ENCODE measurements around the gene COA8.

COA8 gene

DNA sequence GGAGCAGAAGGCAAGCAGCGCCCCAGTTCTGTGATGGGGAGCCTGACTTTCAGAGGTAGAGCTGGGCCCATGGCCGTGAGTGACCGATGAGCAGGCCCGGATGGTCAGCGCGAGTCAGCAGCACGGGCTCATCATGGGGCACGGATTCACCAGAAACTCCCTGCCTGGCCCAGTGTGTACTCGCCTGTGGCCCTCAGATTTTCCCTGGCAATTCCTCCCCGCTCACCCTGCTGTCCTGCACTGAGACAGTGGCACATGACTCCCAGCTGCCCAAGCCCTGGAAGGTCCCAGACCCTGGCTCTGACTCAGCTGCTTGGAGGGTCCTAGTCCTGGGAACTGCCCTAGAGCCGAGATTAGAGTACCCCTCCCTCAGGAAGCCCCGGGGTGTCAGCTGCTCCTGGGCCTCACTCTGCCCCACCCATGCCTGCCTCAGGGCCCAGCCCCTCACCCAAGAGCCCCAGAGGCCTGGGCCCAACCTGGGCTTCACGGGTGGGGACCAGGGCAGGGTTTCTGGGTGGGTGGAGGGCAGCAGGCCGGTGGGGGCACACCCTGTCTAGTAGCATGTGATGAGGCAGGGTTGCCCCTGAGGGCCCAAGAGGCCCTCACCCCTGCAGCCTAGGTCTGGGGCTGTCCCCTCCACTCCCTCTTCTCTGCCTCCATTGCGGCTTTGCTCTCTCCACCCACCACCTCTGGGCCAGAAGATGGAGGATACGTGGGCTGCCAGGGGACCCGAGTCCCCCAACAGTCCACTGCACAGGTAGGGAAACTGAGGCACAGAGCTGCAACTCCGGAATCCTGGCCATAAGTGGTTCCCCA, 25.4 kb upstream of the COA8 start:
- no peak for DNase-seq (ENCODE audit: low read depth)

DNA sequence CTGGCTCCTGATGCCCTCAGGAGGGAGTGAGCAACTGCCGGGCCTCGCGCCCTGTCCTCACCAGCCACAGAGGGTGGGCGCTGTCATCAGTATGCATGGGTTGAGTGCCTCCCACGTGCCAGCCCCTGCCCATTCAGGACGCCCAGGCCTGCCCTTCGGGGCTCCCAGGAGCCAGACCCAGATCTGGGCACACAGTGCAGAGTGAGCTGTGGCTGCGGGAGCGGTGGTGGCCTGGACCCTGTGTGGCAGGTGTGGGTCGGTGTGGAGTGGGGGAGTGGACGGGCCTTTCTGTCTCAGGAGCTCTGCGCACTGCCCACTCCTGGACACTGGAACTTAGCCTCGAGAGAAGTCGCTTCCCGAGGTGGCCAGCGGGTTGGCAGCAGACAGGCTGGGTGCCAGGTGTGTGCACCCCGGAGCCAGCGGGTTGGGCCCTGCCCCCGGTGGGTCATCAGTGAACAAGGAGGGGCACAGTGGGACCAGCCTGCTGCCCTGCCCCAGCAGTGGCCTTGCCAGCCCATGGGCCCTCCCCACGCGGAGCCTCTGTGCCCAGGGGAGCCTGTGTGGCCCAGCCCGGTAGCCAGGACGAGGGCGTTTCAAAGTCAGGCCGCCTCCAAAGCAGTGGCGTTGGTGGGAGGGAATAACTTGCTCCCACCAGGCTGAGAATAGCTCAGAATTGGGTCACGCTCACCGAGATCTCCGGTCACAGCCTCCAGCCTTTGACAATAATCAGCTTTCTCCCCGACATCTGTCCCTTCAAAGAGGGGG, 24.3 kb upstream of the COA8 start:
- no peak for DNase-seq (ENCODE audit: low read depth)

- DNase-seq (ENCODE audit: low read depth) = no peak
Measured at GRCh38 chr14:103539056-103539825, 23.5 kb upstream of the COA8 start.

DNA sequence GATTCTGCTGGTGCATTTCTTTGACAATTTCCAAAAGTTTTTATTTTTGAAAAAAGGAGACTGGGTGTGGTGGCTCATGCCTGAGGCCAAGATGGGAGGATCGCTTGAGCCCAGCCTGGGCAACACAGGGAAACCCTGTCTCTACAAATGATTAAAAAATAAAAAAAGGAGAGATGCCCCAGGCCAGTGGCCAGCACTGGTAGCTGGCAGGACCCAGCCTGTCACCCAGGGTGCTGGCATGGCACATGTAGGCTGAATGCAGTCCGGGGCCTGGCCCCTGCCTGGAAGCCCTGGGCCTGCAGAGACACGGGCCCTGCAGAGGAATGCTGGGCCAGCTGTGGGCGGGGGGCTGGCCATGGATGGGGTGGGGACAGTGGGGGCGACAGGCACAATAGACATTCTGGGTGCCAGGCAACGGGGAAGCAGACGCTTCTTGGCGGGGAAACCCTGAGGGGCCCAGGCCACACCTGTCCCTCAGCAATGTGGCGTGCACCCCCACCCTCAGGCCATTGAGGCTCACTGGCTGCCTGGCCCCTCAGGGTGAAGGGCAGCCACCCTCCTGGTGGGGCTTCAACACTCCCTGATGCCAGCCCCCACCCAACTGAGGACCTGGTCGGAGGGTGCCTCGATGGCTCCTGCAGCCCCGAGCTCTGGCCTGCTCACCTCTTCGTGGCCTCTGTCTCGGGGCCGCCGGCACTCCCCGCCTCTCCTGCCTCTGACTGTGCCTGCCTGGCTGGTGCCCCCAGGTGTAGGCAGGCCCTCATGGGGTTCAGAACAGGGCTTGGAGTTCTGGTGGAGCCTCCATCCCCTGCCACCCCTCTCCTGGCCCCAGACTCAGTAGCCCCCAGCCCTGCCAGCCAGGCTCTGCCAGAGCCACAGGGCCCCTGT, 21.7 kb upstream of the COA8 start:
- no peak for DNase-seq (ENCODE audit: low read depth)

DNA sequence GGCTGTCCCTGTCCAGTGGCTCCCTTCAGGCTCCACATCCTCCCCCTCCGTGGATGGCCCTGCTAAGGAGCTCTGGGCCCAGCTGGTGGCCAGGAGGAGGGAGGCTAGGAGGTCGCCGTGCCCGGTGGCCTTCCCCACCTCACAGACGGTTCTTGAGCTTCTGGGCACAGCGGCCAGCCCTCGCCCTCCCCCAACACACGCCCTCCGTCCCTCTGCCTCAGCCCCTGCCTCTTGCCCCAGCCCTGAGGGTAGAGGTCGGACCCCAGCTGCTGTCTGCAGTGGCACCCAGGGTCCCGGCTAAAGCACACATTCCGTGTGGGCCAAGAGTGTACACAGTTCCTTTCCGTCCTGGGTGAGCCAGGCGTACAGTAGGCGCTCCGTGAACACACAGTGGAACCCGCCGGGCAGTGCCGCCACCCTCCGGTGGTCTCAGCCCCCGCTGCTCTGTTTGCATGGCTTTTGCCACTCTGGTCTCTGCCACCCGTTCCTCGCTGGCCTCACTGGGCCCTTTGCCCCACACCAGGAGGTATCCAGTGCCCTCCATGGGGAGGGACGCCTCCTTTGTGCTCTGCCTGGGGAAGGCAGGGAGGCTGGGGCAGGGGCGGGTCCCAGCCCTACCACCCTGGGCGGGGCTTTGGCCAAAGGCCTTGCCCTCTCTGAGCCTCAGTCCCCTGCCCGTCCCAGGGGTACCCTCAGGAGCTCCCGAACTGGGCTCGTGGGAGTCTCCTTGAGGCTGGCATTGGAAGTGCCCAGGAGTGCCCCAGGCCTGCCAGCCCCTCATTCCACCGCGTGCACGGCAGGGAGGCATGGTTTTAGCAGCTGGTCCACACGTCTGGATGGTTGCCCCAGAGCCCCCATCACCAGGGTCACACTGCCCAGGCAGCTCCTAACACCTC, 20.8 kb upstream of the COA8 start:
- no peak for DNase-seq (ENCODE audit: low read depth)

GRCh38 chr14:103542605-103543088, 20.1 kb upstream of the COA8 start:
- no peak for DNase-seq (ENCODE audit: low read depth)

DNA sequence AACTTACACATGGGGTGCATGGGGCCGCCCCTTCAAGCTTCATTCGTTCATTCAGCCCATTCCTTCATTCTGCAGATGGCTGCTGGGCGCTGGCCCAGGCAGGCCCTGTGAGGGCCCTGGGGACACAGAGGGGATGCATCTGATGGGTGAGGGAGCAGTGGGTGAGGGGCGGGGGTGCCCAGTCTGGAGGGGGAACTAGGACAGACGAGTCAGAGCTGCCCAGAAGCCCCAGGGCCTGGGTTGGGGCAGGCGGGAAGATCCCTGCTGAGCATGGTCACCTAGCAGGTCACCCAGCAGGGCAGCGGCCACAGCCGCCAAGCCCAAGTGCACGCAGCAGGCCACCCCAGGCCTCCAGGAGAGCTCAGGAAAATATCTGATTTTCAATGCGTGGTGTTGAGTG, 19.6 kb upstream of the COA8 start:
- no peak for DNase-seq (ENCODE audit: low read depth)

GRCh38 chr14:103543721-103544387, 18.9 kb upstream of the COA8 start:
- DNase-seq (ENCODE audit: low read depth) = no peak

- DNase-seq (ENCODE audit: low read depth) = no peak
Measured at GRCh38 chr14:103544388-103545218, 18.2 kb upstream of the COA8 start.

GRCh38 chr14:103545219-103545914, 17.4 kb upstream of the COA8 start:
- no peak for DNase-seq (ENCODE audit: low read depth)

DNA sequence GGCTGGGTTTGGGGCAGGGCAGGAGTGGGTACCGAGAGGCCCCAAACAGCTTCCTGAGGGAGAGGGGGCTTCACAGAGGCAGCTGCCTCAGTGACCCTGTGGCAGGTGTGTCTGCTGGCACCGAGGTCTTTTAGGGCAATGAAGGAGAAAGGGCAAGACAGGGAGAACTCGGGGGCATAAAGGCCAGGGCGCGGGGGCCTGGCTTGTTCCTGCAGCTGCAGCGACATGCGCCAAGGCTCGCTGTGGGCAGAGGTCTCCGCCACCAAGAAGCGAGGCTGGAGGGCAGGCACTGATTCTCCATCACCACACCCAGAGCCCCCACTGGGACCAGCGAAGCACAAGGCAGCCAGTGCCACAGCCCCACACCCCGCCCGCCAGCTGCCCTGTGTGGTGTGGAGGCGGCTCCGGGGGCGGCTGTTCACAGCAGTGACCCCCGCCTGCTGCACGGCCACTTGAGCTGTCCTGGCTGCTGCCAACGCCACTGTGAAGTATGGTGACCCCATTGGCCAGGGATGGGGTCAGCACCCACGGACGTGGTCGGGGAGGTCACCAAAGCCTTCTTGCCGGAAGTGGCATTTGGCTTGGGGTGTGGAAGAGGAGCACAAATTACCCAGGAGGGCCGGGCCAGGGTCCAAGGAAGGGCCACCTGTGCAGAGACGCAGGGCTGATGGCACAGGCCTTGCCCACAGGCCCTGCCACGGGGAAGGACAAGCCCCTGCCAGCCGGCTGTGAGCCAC, 16.7 kb upstream of the COA8 start:
- no peak for DNase-seq (ENCODE audit: low read depth)

DNA sequence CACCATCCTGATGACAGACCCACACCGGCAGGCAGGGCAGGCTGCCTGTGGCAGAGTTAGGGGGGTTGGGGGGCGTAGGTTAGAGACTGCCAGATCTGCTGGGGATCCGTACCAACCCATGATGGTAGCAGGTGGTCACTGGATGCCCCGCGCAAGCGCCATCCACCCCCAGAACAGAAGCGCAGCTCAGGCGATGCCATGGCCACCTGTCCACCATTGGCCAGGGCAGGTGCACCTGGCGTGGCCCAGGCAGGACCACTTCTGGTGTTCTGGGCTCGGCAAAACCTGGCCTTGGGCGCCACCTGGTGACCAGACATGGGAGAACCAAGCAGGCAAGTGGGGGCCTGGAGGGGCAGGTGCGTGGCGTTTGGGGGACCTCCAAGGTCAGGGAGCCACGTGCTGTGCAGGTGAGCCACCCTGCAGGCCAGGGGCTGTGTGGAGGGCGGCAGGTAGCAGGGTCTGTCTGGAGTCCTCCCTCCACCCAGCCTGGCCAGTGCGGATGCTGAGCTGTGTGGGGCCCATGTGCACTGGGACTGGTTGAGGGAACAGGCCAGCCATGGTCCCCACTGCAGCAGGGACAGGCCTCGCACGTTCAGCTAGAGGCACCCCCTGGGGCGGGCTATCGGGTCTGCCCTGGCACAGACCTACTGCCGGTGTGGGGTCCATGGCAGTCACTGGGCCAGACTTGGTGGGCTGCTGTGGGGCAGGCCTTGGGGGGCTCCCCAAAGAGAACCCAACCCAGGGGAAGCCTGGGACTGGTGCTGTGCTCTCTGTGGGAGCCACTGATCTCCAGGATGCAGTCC, 15.9 kb upstream of the COA8 start:
- DNase-seq (ENCODE audit: low read depth) = peak; percentile 57

DNA sequence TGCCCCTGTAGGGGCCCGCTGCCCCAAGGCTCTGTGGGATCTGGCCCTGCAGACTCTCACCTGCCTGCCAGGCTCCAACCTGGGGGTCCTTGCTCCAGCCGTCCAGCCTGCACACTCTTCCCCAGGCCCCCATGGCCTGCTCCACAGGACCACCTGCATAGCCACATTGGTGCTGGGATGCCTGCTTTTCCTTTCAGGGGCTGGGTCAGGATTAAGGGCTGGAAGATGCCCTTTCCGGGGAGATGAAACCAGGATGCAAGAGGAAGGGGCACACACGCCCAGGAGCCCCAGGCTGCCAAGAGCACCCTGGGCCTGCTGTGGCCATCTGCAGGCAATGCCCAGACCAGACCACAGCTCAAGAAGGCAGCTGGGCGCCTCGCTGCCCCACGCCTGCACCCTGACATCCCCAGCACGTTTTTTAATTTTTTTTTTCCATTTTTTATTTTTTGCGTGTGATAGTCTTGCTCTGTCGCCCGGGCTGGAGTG, 15.3 kb upstream of the COA8 start:
- DNase-seq (ENCODE audit: low read depth) = no peak

- DNase-seq (ENCODE audit: low read depth) = no peak
Measured at GRCh38 chr14:103547941-103548462, 14.8 kb upstream of the COA8 start.

GRCh38 chr14:103548463-103549351, 14.1 kb upstream of the COA8 start:
- no peak for DNase-seq (ENCODE audit: low read depth)

Measured in stimulated activated CD8-positive, alpha-beta memory T cell treated with anti-CD3 and anti-CD28 coated beads, Interleukin-12 subunit alpha, Interleukin-12 subunit beta, amount 100 ng/mL, for 4 hours (primary cell).